SK-N-MC (cell line): ENCODE results near the gene SUN2.

Source experiments
- DNase-seq: peaks from one replicate; pipeline ENCODE4 v3.0.0-alpha.2; 2011; ENCODE audit warnings: low read depth, low spot score
- H3K27ac ChIP-seq: fragments of 200-600 bp; sonication (generic); 2 replicates; pipeline ENCODE4 v1.5.1; 2016; ENCODE audit warnings: mixed run types
- H3K36me3 ChIP-seq: fragments of 200-600 bp; sonication (generic); 2 replicates; pipeline ENCODE4 v1.6.1; 2017; ENCODE audit warnings: antibody characterized with exemption, low read length, mixed read lengths; ENCODE audit not compliant: insufficient read depth
- H3K4me3 ChIP-seq: fragments of 200-600 bp; sonication (generic); 2 replicates; pipeline ENCODE4 v1.5.1; 2016
- H3K9ac ChIP-seq: fragments of 200-600 bp; sonication (generic); 2 replicates; pipeline ENCODE4 v1.8.0; 2017; ENCODE audit warnings: mixed run types, mixed read lengths; ENCODE audit not compliant: insufficient read length
- H3K9me3 ChIP-seq: fragments of 200-600 bp; sonication (generic); 2 replicates; pipeline ENCODE4 v1.6.1; 2017; ENCODE audit warnings: low read depth, mild to moderate bottlenecking, antibody characterized with exemption, low read length, moderate library complexity, mixed read lengths
- EZH2 ChIP-seq: fragments of 200-600 bp; sonication (generic); IDR thresholded peaks from one replicate; pipeline ENCODE4 v1.6.1; 2017; ENCODE audit warnings: antibody characterized with exemption
- FOXP2 ChIP-seq: optimal IDR thresholded peaks from 2 replicates; pipeline ENCODE3; 2011; ENCODE audit warnings: mild to moderate bottlenecking, moderate library complexity; ENCODE audit not compliant: insufficient read depth; ENCODE audit errors: extremely low read length, control extremely low read depth
- POLR2AphosphoS5 ChIP-seq: IDR thresholded peaks from 2 replicates; pipeline ENCODE4 v1.6.1; 2012; ENCODE audit warnings: mild to moderate bottlenecking, low read depth, low read length, borderline replicate concordance

Gene SUN2

GRCh38 chr22:38754751-38755154 lies 1.0 kb downstream of the SUN2 start:
- no peak overlapping the region for H3K27ac ChIP-seq
- peak overlapping the region; percentile 86 for H3K4me3 ChIP-seq
- peak overlapping the region; percentile 72 for H3K9ac ChIP-seq
- peaks cover 26% of the 10 kb centered on the region; the same call in 1 of the 2 replicates for H3K36me3 ChIP-seq
- H3K9me3 ChIP-seq, result no peaks in the 10 kb centered on the region
- TF ChIP-seq FOXP2 (no peak), EZH2 (no peak), POLR2AphosphoS5 (no peak)
- DNase-seq, result no peak

- peak overlapping the region; percentile 72 for H3K9ac ChIP-seq
- H3K27ac ChIP-seq, result no peak overlapping the region
- DNase-seq, result no peak
- H3K9me3 ChIP-seq, result no peaks in the 10 kb centered on the region
- H3K36me3 ChIP-seq, result peaks cover 31% of the 10 kb centered on the region
- TF ChIP-seq FOXP2, result no peak
- no peak for TF ChIP-seq POLR2AphosphoS5
- TF ChIP-seq EZH2, result no peak
- peak overlapping the region; percentile 86 for H3K4me3 ChIP-seq
Observed at GRCh38 chr22:38753948-38754750, 1.6 kb downstream of the SUN2 start.

- TF ChIP-seq POLR2AphosphoS5, result no peak
- TF ChIP-seq EZH2, result no peak
- no peak for TF ChIP-seq FOXP2
- H3K36me3 ChIP-seq, result peaks cover 45% of the 10 kb centered on the region
- no peak overlapping the region for H3K27ac ChIP-seq
- H3K4me3 ChIP-seq, result no peak overlapping the region
- no peak overlapping the region for H3K9ac ChIP-seq
- DNase-seq, result no peak
- no peaks in the 10 kb centered on the region for H3K9me3 ChIP-seq
Observed at GRCh38 chr22:38751422-38752346, 4.1 kb downstream of the SUN2 start.

- no peaks in the 10 kb centered on the region for H3K9me3 ChIP-seq
- peaks cover 49% of the 10 kb centered on the region for H3K36me3 ChIP-seq
- DNase-seq, result no peak
- no peak overlapping the region for H3K27ac ChIP-seq
- H3K4me3 ChIP-seq, result no peak overlapping the region
- no peak overlapping the region for H3K9ac ChIP-seq
- TF ChIP-seq POLR2AphosphoS5 (no peak), EZH2 (no peak), FOXP2 (no peak)
Observed at GRCh38 chr22:38751066-38751421, 4.8 kb downstream of the SUN2 start.

GRCh38 chr22:38750638-38751037 lies 5.2 kb downstream of the SUN2 start:
- H3K9ac ChIP-seq, result no peak overlapping the region
- DNase-seq, result no peak
- H3K27ac ChIP-seq, result no peak overlapping the region
- no peaks in the 10 kb centered on the region for H3K9me3 ChIP-seq
- no peak for TF ChIP-seq FOXP2
- TF ChIP-seq EZH2, result no peak
- no peak for TF ChIP-seq POLR2AphosphoS5
- no peak overlapping the region for H3K4me3 ChIP-seq
- H3K36me3 ChIP-seq, result peaks cover 53% of the 10 kb centered on the region

- peaks cover 59% of the 10 kb centered on the region for H3K36me3 ChIP-seq
Observed at GRCh38 chr22:38750104-38750503, 5.7 kb downstream of the SUN2 start.

GRCh38 chr22:38748487-38749136 lies 7.2 kb downstream of the SUN2 start:
- peaks cover 71% of the 10 kb centered on the region for H3K36me3 ChIP-seq
- no peaks in the 10 kb centered on the region for H3K9me3 ChIP-seq
- no peak for TF ChIP-seq POLR2AphosphoS5
- no peak for TF ChIP-seq FOXP2
- no peak for TF ChIP-seq EZH2
- H3K27ac ChIP-seq, result no peak overlapping the region
- H3K4me3 ChIP-seq, result no peak overlapping the region
- no peak for DNase-seq
- no peak overlapping the region for H3K9ac ChIP-seq

More at GRCh38 chr22:38750104-38750503, 5.7 kb downstream of the SUN2 start:
- Histone ChIP-seq H3K27ac (no peak overlapping the region), H3K9ac (no peak overlapping the region), H3K9me3 (no peaks in the 10 kb centered on the region), H3K4me3 (no peak overlapping the region)
- DNase-seq, result no peak
- no peak for TF ChIP-seq EZH2
- TF ChIP-seq FOXP2, result no peak
- TF ChIP-seq POLR2AphosphoS5, result no peak
